IMR-90 (cell line): ENCODE results near the gene DISP2.

Experiments
- BHLHE40 ChIP-seq: fragments of 150-350 bp; IDR thresholded peaks from 2 replicates; pipeline ENCODE4 v1.6.1; 2016; ENCODE audit warnings: mild to moderate bottlenecking, low read depth, low read length
- CEBPB ChIP-seq: IDR thresholded peaks from 2 replicates; pipeline ENCODE4 v1.6.1; 2012; ENCODE audit warnings: low read depth, low read length, improper control_type of control experiment
- CHD1 ChIP-seq: IDR thresholded peaks from 2 replicates; pipeline ENCODE4 v1.6.1; 2012; ENCODE audit warnings: low read depth, low read length, improper control_type of control experiment
- FOS ChIP-seq: fragments of 150-350 bp; IDR thresholded peaks from 2 replicates; pipeline ENCODE4 v1.6.1; 2016; ENCODE audit warnings: low read depth, low read length
- MAFK ChIP-seq: IDR thresholded peaks from 2 replicates; pipeline ENCODE4 v1.6.1; 2012; ENCODE audit warnings: low read depth, low read length, improper control_type of control experiment
- MXI1 ChIP-seq: IDR thresholded peaks from 2 replicates; pipeline ENCODE4 v1.6.1; 2012; ENCODE audit warnings: low read depth, mild to moderate bottlenecking, low read length, moderate library complexity, borderline replicate concordance
- POLR2A ChIP-seq: IDR thresholded peaks from 2 replicates; pipeline ENCODE4 v1.6.1; 2012; ENCODE audit warnings: mild to moderate bottlenecking, low read depth, low read length
- RAD21 ChIP-seq: IDR thresholded peaks from 2 replicates; pipeline ENCODE4 v1.6.1; 2012; ENCODE audit warnings: low read length, improper control_type of control experiment
- RCOR1 ChIP-seq: IDR thresholded peaks from 2 replicates; pipeline ENCODE4 v1.6.1; 2012; ENCODE audit warnings: mild to moderate bottlenecking, low read length, improper control_type of control experiment; ENCODE audit not compliant: insufficient replicate concordance
- RFX5 ChIP-seq: IDR thresholded peaks from 2 replicates; pipeline ENCODE4 v1.8.0; 2012; ENCODE audit warnings: low read depth, mild to moderate bottlenecking, low read length, moderate library complexity
- SMC3 ChIP-seq: fragments of 150-350 bp; IDR thresholded peaks from 2 replicates; pipeline ENCODE4 v1.6.1; 2016; ENCODE audit warnings: low read depth, mild to moderate bottlenecking, antibody characterized with exemption, low read length, moderate library complexity
- TF ChIP-seq, protein P1 (sequence below): conservative IDR thresholded peaks from 2 replicates; pipeline ENCODE4 v1.5.1; 2012; ENCODE audit warnings: mild to moderate bottlenecking, low read depth, low read length, improper control_type of control experiment
- TF ChIP-seq, protein P2 (sequence below): fragments of 150-350 bp; IDR thresholded peaks from 2 replicates; pipeline ENCODE4 v1.6.1; 2016; ENCODE audit warnings: low read depth, mild to moderate bottlenecking, low read length, moderate library complexity, borderline replicate concordance
- TF ChIP-seq, protein P3 (sequence below): fragments of 150-350 bp; IDR thresholded peaks from 2 replicates; pipeline ENCODE4 v1.6.1; 2017; ENCODE audit warnings: mild to moderate bottlenecking, antibody characterized with exemption, low read length, low read depth

DNA sequence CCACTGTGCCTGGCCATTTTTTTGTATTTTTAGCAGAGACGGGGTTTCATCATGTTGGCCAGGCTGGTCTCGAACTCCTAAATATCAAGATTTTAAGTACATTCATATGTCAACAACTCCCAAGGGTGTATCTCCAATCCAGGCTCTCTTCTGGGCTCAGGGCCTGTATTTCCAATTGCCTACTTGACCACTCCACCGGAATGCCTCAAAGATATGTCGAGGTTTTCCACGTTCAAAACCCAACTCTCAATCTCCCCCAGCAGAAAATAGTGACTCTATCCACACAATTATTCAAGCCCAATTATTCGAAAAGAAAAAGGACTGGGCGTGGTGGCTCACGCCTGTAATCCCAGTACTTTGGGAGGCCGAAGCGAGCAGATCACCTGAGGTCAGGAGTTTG is 22.6 kb downstream of the DISP2 start:
- TF ChIP-seq, protein P1, sequence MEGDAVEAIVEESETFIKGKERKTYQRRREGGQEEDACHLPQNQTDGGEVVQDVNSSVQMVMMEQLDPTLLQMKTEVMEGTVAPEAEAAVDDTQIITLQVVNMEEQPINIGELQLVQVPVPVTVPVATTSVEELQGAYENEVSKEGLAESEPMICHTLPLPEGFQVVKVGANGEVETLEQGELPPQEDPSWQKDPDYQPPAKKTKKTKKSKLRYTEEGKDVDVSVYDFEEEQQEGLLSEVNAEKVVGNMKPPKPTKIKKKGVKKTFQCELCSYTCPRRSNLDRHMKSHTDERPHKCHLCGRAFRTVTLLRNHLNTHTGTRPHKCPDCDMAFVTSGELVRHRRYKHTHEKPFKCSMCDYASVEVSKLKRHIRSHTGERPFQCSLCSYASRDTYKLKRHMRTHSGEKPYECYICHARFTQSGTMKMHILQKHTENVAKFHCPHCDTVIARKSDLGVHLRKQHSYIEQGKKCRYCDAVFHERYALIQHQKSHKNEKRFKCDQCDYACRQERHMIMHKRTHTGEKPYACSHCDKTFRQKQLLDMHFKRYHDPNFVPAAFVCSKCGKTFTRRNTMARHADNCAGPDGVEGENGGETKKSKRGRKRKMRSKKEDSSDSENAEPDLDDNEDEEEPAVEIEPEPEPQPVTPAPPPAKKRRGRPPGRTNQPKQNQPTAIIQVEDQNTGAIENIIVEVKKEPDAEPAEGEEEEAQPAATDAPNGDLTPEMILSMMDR = no peak
- no peak for TF ChIP-seq POLR2A
- TF ChIP-seq, protein P2, sequence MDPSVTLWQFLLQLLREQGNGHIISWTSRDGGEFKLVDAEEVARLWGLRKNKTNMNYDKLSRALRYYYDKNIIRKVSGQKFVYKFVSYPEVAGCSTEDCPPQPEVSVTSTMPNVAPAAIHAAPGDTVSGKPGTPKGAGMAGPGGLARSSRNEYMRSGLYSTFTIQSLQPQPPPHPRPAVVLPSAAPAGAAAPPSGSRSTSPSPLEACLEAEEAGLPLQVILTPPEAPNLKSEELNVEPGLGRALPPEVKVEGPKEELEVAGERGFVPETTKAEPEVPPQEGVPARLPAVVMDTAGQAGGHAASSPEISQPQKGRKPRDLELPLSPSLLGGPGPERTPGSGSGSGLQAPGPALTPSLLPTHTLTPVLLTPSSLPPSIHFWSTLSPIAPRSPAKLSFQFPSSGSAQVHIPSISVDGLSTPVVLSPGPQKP = no peak
- no peak for TF ChIP-seq CEBPB
- TF ChIP-seq, protein P3, sequence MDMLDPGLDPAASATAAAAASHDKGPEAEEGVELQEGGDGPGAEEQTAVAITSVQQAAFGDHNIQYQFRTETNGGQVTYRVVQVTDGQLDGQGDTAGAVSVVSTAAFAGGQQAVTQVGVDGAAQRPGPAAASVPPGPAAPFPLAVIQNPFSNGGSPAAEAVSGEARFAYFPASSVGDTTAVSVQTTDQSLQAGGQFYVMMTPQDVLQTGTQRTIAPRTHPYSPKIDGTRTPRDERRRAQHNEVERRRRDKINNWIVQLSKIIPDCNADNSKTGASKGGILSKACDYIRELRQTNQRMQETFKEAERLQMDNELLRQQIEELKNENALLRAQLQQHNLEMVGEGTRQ = no peak
- TF ChIP-seq BHLHE40 = no peak
- no peak for TF ChIP-seq FOS
- no peak for TF ChIP-seq RCOR1
- TF ChIP-seq SMC3 = no peak
- TF ChIP-seq CHD1 = no peak
- no peak for TF ChIP-seq RFX5
- TF ChIP-seq RAD21 = no peak
- TF ChIP-seq MXI1 = no peak
- TF ChIP-seq MAFK = no peak
